ENCODE measurements around the gene CLTC. TPM values are rescaled to one million over a fixed set of nuclear protein-coding genes. Genes with fewer than 3 reads are reported as not detected.

Gene CLTC
- total RNA-seq, 1 donor from 2014 or later = 126 TPM

GRCh38 chr17:59707971-59708430 is 88.3 kb downstream of the CLTC start:
- no peak for DNase-seq
- peak; percentile 1 for ATAC-seq (ENCODE audit: poor library complexity)
- intact Hi-C loops (cut with DNase I) = no loop called here

GRCh38 chr17:59711936-59712335 is 92.2 kb downstream of the CLTC start:
- ATAC-seq (ENCODE audit: poor library complexity) (no peak), DNase-seq (no peak)
- intact Hi-C loops (cut with DNase I) = no loop called here

GRCh38 chr17:59712862-59713261 is 93.2 kb downstream of the CLTC start:
- DNase-seq = no peak
- no peak for ATAC-seq (ENCODE audit: poor library complexity)
- intact Hi-C loops (cut with DNase I) = no loop called here

GRCh38 chr17:59714255-59714654 is 94.6 kb downstream of the CLTC start:
- DNase-seq = no peak
- ATAC-seq (ENCODE audit: poor library complexity) = no peak
- intact Hi-C loops (cut with DNase I) = no loop called here

GRCh38 chr17:59716427-59716826 is 96.7 kb downstream of the CLTC start:
- ATAC-seq (ENCODE audit: poor library complexity) (peak; percentile 38), DNase-seq (no peak)
- intact Hi-C loops (cut with DNase I) = no loop called here

GRCh38 chr17:59719526-59719925 is 99.8 kb downstream of the CLTC start:
- no peak for ATAC-seq (ENCODE audit: poor library complexity)
- intact Hi-C loops (cut with DNase I) = no loop called here

GRCh38 chr17:59722623-59723022 is 102.9 kb downstream of the CLTC start:
- ATAC-seq (ENCODE audit: poor library complexity) = no peak
- intact Hi-C loops (cut with DNase I) = no loop called here
- no peak for DNase-seq

More at GRCh38 chr17:59719526-59719925, 99.8 kb downstream of the CLTC start:
- DNase-seq = no peak

GRCh38 chr17:59723041-59723440 is 103.3 kb downstream of the CLTC start:
- no peak for DNase-seq

GRCh38 chr17:59723607-59724006 is 103.9 kb downstream of the CLTC start:
- ATAC-seq (ENCODE audit: poor library complexity) (no peak), DNase-seq (no peak)
- intact Hi-C loops (cut with DNase I) = no loop called here

More at GRCh38 chr17:59723041-59723440, 103.3 kb downstream of the CLTC start:
- no peak for ATAC-seq (ENCODE audit: poor library complexity)
- intact Hi-C loops (cut with DNase I) = no loop called here

- intact Hi-C loops (cut with DNase I) = no loop called here
- ATAC-seq (ENCODE audit: poor library complexity) (peak; percentile 72), DNase-seq (no peak)
These were observed 106.0 kb downstream of the CLTC start for GRCh38 chr17:59725691-59726090.

GRCh38 chr17:59727817-59728533 is 108.3 kb downstream of the CLTC start:
- intact Hi-C loops (cut with DNase I) = no loop called here
- ATAC-seq (ENCODE audit: poor library complexity) (no peak), DNase-seq (no peak)

GRCh38 chr17:59730268-59730834 is 110.7 kb downstream of the CLTC start:
- DNase-seq (no peak), ATAC-seq (ENCODE audit: poor library complexity) (no peak)
- intact Hi-C loops (cut with DNase I) = no loop called here

- intact Hi-C loops (cut with DNase I) = no loop called here
These were observed 114.0 kb downstream of the CLTC start for GRCh38 chr17:59733697-59734096.

GRCh38 chr17:59734226-59734625 is 114.5 kb downstream of the CLTC start:
- ATAC-seq (ENCODE audit: poor library complexity) = no peak
- intact Hi-C loops (cut with DNase I) = no loop called here
- no peak for DNase-seq

More at GRCh38 chr17:59733697-59734096, 114.0 kb downstream of the CLTC start:
- ATAC-seq (ENCODE audit: poor library complexity) = no peak
- no peak for DNase-seq

GRCh38 chr17:59737324-59737723 is 117.6 kb downstream of the CLTC start:
- intact Hi-C loops (cut with DNase I) = no loop called here
- DNase-seq (no peak), ATAC-seq (ENCODE audit: poor library complexity) (no peak)

GRCh38 chr17:59743842-59744241 is 124.1 kb downstream of the CLTC start:
- DNase-seq = no peak
- intact Hi-C loops (cut with DNase I) = no loop called here
- no peak for ATAC-seq (ENCODE audit: poor library complexity)

- intact Hi-C loops (cut with DNase I) = no loop called here
- ATAC-seq (ENCODE audit: poor library complexity) (no peak), DNase-seq (no peak)
These were observed 125.3 kb downstream of the CLTC start for GRCh38 chr17:59745040-59745439.

Measured in Right ventricle myocardium superior (tissue), 1 donor.